ENCODE results near the gene CSRP2.

The CSRP2 gene

DNA sequence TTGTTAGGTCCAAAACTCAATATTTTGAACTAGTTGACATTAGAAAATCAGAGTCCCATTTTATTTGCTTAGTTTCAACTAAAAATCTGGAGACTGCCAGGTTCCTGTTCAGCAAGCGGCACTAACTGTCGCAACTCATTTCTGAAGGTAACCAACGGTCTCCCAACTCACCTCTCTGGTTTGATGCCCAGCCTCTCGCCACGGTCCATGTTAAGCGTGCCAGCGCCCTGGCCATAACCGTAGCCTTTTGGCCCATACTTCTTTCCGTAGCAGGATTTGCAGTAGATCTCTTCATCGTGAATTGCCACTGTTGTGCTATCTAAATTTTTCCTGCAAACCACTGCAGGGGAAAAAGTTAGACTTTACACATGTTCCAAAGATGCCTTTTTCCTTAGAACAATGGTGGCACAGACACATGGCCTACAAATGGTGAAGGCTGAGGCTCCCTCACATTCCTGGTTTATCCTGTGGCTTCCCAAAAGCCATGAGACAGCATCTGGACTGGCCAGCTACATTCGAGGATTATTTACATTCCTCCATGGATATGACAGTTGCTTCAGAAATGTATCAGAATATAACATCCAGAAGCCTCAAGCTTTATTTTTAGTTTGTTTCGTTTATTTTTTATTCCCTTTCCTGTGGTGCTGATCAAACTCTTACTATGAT, 15.7 kb downstream of the CSRP2 start:
- no peak for DNase-seq (ENCODE audit: low read depth in 2 of 2)

DNA sequence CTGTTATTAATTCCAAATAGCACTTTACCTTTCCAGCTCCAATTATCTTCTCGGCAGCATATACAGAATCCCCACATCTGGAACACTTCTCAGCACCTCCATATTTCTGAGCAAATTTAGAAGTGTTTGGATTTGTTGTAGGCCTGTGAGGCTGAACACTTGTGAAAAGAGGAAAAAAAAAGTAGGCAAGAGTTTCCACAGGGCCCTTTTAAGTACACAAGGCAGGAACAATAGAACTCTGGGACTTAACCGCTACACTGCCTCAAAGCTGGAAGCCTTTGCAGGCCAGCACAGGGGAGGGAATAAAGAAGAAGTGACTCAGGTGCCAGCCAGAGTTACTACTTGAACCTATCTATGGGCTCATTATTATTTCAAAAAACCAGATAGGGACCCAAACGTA, 18.6 kb downstream of the CSRP2 start:
- DNase-seq (ENCODE audit: low read depth in 2 of 2): no peak

DNA sequence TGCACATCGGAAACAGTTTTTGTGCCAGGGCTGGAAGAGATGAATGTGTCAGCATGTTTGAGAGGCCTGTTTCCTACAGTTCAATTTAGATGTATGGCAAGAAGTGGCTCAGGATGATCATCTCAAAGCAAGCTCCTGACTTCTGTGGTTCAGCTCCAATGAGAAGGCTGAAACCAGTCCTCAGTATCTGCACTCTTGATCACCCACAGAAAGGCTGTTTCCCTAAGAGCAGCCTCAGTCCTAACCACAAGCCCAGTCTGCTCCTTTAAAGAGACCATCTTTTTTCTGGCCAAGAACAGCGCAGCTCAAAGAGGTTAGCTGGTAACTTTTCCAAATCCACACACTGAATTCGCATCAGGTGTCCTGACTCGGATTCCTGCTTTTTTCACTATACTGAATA, 19.2 kb downstream of the CSRP2 start:
- DNase-seq (ENCODE audit: low read depth in 2 of 2): no peak

DNA sequence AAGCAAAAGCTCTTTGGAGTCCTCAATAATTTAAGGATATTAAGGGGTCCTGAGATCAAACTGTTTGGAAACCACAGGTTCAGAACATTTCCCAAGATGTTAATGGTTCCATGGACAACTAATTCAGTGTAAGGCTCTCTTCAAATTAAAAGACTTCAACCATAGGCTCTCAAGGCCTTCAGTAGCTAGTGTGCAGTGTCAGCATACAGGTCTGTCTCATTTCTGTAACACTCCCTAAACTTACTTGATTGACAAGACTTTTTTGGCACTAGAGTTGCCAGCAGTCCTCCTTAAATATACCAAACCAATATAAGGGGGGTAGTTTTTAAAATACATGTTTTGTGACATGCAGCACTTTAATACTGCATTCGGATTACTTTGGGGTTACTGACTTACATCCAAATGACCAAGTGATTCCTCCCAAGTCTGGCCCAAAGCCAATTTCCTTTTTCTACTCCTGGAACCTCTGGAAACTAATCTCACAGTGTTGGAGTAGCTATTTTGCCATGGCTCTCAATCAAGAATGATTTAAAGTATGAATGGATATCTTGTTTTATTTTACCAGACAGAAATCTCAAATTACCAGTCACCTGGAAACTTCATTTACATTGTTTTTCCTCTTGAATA, 22.7 kb downstream of the CSRP2 start:
- no peak for DNase-seq (ENCODE audit: low read depth in 2 of 2)

DNA sequence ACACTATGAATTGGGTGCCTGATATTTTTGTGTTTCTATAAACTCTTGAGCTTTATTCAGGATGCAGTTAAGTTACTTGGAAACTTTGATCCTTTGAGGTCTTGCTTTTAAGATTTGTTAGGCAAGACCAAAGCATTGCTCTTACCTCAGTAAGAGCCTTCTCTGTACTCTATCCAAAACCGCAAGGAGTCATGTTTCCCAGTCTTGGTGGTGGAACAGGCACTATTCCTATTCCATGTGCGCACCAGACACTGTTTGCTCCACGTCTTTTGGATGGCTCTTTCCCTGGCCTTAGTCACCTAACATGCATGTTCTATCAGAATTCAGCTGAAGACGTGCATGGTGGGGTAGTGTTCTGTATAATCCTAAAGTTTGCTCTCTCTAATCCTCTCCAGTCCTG, 23.5 kb downstream of the CSRP2 start:
- DNase-seq (ENCODE audit: low read depth in 2 of 2): no peak

DNA sequence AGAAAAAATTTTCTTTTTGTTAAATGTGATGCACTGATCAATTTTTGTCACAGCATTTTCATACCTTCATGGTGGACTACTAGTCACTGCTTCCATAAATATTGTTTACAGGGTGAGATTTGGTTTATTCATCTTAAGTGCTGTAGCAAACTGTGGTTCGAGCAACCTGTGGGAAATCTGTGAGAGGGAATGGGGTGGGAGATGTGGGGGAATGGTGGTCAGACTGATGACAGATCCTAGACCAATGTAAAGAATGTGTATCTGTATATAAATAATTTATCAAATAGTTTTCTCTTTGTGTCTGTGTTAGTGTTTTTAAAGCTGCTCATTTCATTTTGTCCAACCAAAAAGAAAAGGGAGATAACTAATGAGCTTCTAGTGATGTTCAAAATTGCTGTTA, 26.7 kb downstream of the CSRP2 start:
- DNase-seq (ENCODE audit: low read depth in 2 of 2): no peak

DNA sequence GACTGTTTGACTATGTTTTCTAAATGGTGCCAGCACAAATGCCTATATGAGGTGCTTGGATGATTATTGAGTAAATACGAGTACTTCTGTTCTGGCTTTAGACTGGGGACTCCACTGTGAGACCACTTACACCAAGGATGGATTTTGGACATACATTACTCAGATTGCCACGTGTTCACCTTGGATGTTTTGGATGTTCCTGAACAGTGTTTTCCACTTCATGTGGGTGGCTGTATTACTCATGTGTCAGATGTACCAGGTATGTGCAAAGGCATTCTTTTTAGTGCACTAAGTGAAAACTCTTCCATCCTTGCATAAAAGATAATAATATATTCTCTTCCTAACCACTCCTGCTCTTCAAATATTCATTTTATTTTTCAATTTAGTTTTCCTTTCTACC, 30.7 kb downstream of the CSRP2 start:
- DNase-seq (ENCODE audit: low read depth in 2 of 2): no peak

DNA sequence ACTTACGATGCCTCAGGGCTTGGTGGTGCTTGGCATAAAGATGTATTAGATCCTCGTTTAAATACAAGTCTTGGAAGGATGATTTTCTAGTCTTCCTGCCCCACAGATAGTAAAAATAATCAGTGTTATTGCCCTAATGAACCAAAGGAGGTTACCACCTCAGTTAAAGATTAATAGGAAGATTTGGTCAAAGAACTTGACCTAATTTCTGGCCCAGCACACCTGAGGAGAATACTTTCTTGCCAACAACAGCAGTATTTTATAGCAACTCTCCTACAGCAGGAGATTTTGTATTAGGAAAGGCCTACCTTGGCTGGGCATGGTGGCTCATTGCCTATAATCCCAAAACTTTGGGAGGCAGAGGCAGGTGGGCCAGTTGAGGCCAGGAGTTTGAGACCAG, 31.6 kb downstream of the CSRP2 start:
- DNase-seq (ENCODE audit: low read depth in 2 of 2): no peak

DNA sequence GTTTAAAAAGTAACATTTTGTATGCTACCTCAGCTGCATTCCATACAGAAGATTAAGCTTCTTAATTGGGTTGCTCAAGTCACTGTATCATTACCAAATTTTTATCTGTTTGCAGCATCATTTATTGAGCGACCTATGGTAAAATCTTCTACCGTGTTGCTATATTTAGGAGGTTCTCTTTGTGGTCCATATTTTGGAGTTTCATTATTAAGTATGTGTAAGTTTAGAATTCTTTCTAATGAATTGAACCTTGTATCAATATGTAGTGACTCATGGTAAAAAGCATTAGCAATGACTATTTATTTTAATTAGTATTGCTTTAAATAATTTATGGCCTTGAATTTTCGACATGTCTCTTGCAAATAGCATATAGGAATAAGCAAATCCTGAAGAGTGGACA, 42.2 kb downstream of the CSRP2 start:
- no peak for DNase-seq (ENCODE audit: low read depth in 2 of 2)

DNA sequence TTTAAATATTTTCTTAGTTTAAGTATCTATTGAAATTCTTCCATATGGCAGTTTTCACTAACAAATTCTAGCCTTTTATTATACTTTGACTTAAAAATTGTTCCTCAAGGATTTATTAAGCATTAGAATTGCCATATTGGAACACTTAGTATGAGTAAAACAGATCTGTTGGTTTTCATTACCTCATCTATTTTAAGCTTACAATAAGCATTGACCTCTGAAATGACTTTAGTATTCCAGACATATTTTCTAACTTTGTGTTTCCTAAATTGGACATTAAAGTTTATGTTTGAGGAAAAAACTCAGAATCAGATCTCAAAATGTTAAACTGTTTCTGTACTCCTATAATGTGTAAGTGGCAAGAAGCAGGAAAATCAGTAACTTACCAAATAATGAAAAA, 48.4 kb downstream of the CSRP2 start:
- DNase-seq (ENCODE audit: low read depth in 2 of 2): no peak

DNA sequence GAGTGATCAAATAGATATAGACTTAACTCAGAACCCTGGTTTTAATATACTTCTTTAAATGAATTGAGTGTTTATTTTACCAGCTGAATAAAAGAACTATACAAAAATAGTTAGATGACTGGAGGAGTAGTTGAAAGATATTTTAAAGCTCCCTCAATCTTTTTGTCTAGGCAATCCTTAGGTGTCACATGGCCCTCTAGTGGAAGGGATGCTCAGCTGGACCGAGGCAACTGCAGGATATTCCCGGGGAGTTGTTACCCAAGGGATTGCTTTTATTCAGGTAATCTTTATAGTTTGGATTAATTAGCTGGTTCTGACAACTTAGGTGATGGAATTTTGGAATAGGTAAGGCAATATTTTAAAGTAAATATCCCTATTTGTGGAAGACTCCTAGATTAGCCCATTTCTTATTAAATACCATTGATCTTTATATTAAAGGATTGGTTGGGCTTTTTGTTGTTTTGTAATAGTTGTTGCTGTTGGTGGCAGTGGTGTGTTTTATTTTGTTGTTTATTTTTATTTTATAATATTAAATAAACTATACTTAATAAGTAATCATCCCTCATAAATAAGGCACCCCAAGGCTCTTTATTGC, 57.8 kb downstream of the CSRP2 start:
- no peak for DNase-seq (ENCODE audit: low read depth in 2 of 2)

DNA sequence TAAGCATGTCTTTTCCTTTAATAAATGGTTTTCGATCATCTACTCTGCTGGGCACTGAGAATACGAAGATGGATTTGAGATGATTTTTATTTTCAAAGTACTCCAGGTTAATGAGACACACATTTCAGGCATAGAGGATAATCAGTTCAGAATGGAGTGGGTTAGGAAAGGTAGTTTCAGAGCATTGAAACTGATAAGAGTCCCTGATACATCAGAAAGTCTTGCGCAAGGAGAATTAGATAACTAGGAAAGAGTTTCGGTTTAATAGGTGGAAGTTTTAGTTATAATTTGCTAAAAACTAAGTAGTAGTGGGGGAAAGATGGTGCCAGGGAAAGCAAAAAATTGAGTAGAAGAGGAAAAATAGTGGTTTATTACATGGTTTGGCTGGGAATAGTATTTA, 64.8 kb downstream of the CSRP2 start:
- no peak for DNase-seq (ENCODE audit: low read depth in 2 of 2)

DNA sequence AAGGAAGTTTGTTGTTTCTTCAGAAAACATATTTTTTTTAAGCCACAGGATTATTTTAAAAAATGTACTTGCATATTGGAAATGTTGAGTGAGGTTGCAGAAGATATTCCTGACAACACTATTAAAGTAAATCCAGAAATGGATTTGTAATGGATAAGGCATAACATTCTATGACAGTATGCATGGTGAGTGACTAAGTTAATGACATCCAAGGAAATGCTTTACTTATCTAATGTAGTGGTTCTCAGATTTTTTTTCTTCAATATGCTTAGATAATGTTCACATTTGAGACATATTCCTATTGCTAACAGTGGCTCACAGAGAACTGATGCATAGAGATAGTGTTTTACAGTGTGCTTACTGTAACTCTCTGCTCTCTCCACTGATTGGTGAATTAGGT, 65.6 kb downstream of the CSRP2 start:
- DNase-seq (ENCODE audit: low read depth in 2 of 2): no peak

DNA sequence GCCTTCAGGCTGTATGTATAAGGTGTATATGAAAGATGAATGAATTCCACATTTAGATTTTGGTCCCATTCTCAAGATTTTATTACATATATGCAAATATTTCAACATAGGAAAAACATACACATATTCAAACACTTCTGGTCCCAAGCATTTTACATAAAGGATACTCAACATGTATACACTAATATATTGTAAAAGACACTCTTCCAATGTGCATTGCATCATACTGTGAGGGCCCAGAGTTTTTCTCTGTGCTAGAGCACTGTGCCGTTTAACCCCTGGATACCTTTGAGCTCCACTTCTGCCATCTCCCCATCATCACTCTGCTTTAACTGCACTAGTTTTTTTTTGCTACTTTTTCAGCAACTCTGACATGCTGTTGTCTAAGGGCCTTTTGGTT, 66.8 kb downstream of the CSRP2 start:
- no peak for DNase-seq (ENCODE audit: low read depth in 2 of 2)

DNA sequence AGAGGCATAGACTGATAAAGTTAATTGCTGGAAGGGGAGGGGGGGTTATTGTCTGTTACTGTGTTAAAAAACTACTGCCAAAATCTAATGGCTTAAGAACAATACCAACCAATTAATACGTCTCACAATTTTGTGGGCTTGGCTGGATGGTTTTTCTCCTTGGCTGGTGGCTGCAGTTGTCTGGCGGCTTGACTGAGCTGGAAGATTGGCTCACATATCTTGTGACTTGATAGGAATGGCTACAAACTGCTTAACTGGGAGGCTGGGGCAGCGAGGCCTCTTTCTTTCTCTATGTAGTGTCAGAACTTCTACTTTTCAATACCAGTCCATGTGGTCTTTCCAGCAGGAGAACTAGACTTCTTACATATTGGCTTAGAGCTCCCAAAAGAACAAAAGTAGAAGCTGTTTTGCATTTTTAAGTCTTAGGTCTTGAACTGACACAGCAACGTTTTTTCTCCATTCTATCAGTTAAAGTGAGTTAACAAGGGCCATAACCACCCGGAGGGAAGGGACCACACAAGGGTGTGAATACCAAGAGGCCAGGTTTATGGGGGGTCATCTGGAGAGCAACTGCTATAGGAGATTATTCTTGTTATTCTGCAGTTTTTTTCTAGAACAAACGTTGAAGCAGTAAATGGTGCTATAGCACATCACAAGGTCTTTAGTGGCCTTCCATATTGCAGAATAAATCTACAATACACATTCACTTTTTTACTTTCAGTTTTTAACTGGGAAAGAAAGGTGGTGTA, 68.0 kb downstream of the CSRP2 start:
- DNase-seq (ENCODE audit: low read depth in 2 of 2): no peak

Measured in stimulated activated CD4-positive, alpha-beta T cell treated with anti-CD3 and anti-CD28 coated beads, Interleukin-1b, Interleukin-23, amount 100 ng/mL, for 1 hour (primary cell).